Measurements from ENCODE around the gene HSFX2. TPM values are rescaled to one million over a fixed set of nuclear protein-coding genes. Genes with fewer than 3 reads are reported as not detected.
"Not testable (repeated sequence)": the region's sequence is repeated elsewhere in the genome, so short reads cannot be mapped to it uniquely, and the experiment has no call there.

Gene HSFX2
- total RNA-seq, 1 experiment from 2014 or later: not detected

GRCh38 chrX:149619662-149620061 is 24.5 kb upstream of the HSFX2 start:
- not testable (repeated sequence) for H3K4me1 ChIP-seq (replicated peaks); DNase-seq (ENCODE audit: low read depth in 1 of 2, low spot score in 2 of 2); H3K9me3 ChIP-seq (replicated peaks); H3K27me3 ChIP-seq (replicated peaks); H3K27ac ChIP-seq; H3K36me3 ChIP-seq; H3K4me3 ChIP-seq

GRCh38 chrX:149618871-149619270 is 23.8 kb upstream of the HSFX2 start:
- no peaks in the 10 kb centered on the region for H3K27me3 ChIP-seq (replicated peaks)
- H3K9me3 ChIP-seq (replicated peaks): no peaks in the 10 kb centered on the region
- no peak overlapping the region for H3K27ac ChIP-seq
- H3K4me3 ChIP-seq: no peak overlapping the region
- H3K4me1 ChIP-seq (replicated peaks): no peaks in the 10 kb centered on the region
- H3K36me3 ChIP-seq: no peaks in the 10 kb centered on the region
- no peak for DNase-seq (ENCODE audit: low read depth in 1 of 2, low spot score in 2 of 2)

- no peak overlapping the region for H3K4me3 ChIP-seq
- no peak overlapping the region for H3K27ac ChIP-seq
- no peak for DNase-seq (ENCODE audit: low read depth in 1 of 2, low spot score in 2 of 2)
- H3K36me3 ChIP-seq: peaks cover 3% of the 10 kb centered on the region; the same call in 1 of the 2 replicates
- no peaks in the 10 kb centered on the region for H3K4me1 ChIP-seq (replicated peaks)
- no peaks in the 10 kb centered on the region for H3K9me3 ChIP-seq (replicated peaks)
- no peaks in the 10 kb centered on the region for H3K27me3 ChIP-seq (replicated peaks)
These were observed 16.6 kb upstream of the HSFX2 start for GRCh38 chrX:149611623-149612175.

GRCh38 chrX:149610511-149610910 is 15.4 kb upstream of the HSFX2 start:
- peaks cover 3% of the 10 kb centered on the region; the same call in 1 of the 2 replicates for H3K4me1 ChIP-seq (replicated peaks)
- no peak overlapping the region for H3K4me3 ChIP-seq
- no peaks in the 10 kb centered on the region for H3K9me3 ChIP-seq (replicated peaks)
- H3K36me3 ChIP-seq: peaks cover 8% of the 10 kb centered on the region; the same call in 1 of the 2 replicates
- no peak overlapping the region for H3K27ac ChIP-seq
- no peak for DNase-seq (ENCODE audit: low read depth in 1 of 2, low spot score in 2 of 2)
- no peaks in the 10 kb centered on the region for H3K27me3 ChIP-seq (replicated peaks)

GRCh38 chrX:149607699-149608098 is 12.6 kb upstream of the HSFX2 start:
- peaks cover 3% of the 10 kb centered on the region; the same call in 1 of the 2 replicates for H3K4me1 ChIP-seq (replicated peaks)
- no peak overlapping the region for H3K27ac ChIP-seq
- peaks cover 8% of the 10 kb centered on the region; the same call in 1 of the 2 replicates for H3K36me3 ChIP-seq
- H3K27me3 ChIP-seq (replicated peaks): no peaks in the 10 kb centered on the region
- H3K9me3 ChIP-seq (replicated peaks): no peaks in the 10 kb centered on the region
- DNase-seq (ENCODE audit: low read depth in 1 of 2, low spot score in 2 of 2): no peak
- H3K4me3 ChIP-seq: no peak overlapping the region

- not testable (repeated sequence) for H3K27me3 ChIP-seq (replicated peaks); H3K4me1 ChIP-seq (replicated peaks); H3K4me3 ChIP-seq; DNase-seq (ENCODE audit: low read depth in 1 of 2, low spot score in 2 of 2); H3K9me3 ChIP-seq (replicated peaks); H3K36me3 ChIP-seq; H3K27ac ChIP-seq
These were observed 10.3 kb upstream of the HSFX2 start for GRCh38 chrX:149605248-149605885.

- H3K27me3 ChIP-seq (replicated peaks); H3K4me3 ChIP-seq; H3K27ac ChIP-seq; DNase-seq (ENCODE audit: low read depth in 1 of 2, low spot score in 2 of 2); H3K36me3 ChIP-seq; H3K9me3 ChIP-seq (replicated peaks); H3K4me1 ChIP-seq (replicated peaks): not testable (repeated sequence)
These were observed 3.5 kb upstream of the HSFX2 start for GRCh38 chrX:149598603-149599002.

GRCh38 chrX:149595943-149596342 is 829 bp upstream of the HSFX2 start:
- DNase-seq (ENCODE audit: low read depth in 1 of 2, low spot score in 2 of 2); H3K9me3 ChIP-seq (replicated peaks); H3K4me3 ChIP-seq; H3K27ac ChIP-seq; H3K27me3 ChIP-seq (replicated peaks); H3K4me1 ChIP-seq (replicated peaks); H3K36me3 ChIP-seq: not testable (repeated sequence)

- not testable (repeated sequence) for DNase-seq (ENCODE audit: low read depth in 1 of 2, low spot score in 2 of 2); H3K9me3 ChIP-seq (replicated peaks); H3K36me3 ChIP-seq; H3K4me3 ChIP-seq; H3K27me3 ChIP-seq (replicated peaks); H3K4me1 ChIP-seq (replicated peaks); H3K27ac ChIP-seq
These were observed 4.1 kb downstream of the HSFX2 start for GRCh38 chrX:149590993-149591392.

GRCh38 chrX:149587359-149587758 is 7.8 kb downstream of the HSFX2 start, which contains the start of gene MAGEA9B:
MAGEA9B (minus strand) TSS chrX:149587459; CDS start chrX:149583179, 4,280 bp downstream.
- not testable (repeated sequence) for DNase-seq (ENCODE audit: low read depth in 1 of 2, low spot score in 2 of 2); H3K9me3 ChIP-seq (replicated peaks); H3K4me1 ChIP-seq (replicated peaks); H3K36me3 ChIP-seq; H3K27me3 ChIP-seq (replicated peaks); H3K27ac ChIP-seq; H3K4me3 ChIP-seq

GRCh38 chrX:149585631-149586030 is 9.5 kb downstream of the HSFX2 start:
- not testable (repeated sequence) for H3K27me3 ChIP-seq (replicated peaks); H3K9me3 ChIP-seq (replicated peaks); H3K4me3 ChIP-seq; H3K4me1 ChIP-seq (replicated peaks); DNase-seq (ENCODE audit: low read depth in 1 of 2, low spot score in 2 of 2); H3K27ac ChIP-seq; H3K36me3 ChIP-seq

- not testable (repeated sequence) for H3K27me3 ChIP-seq (replicated peaks); H3K36me3 ChIP-seq; DNase-seq (ENCODE audit: low read depth in 1 of 2, low spot score in 2 of 2); H3K4me1 ChIP-seq (replicated peaks); H3K27ac ChIP-seq; H3K4me3 ChIP-seq; H3K9me3 ChIP-seq (replicated peaks)
These were observed 21.7 kb downstream of the HSFX2 start for GRCh38 chrX:149573456-149573855.

- Histone ChIP-seq H3K9me3 (replicated peaks) (no peaks in the 10 kb centered on the region), H3K27me3 (replicated peaks) (no peaks in the 10 kb centered on the region), H3K4me3 (no peak overlapping the region), H3K27ac (no peak overlapping the region), H3K4me1 (replicated peaks) (no peaks in the 10 kb centered on the region), H3K36me3 (no peaks in the 10 kb centered on the region)
- no peak for DNase-seq (ENCODE audit: low read depth in 1 of 2, low spot score in 2 of 2)
These were observed 22.4 kb downstream of the HSFX2 start for GRCh38 chrX:149572743-149573142.

GRCh38 chrX:149571770-149572169 is 23.3 kb downstream of the HSFX2 start:
- Histone ChIP-seq H3K27ac (no peak overlapping the region), H3K36me3 (no peaks in the 10 kb centered on the region), H3K27me3 (replicated peaks) (no peaks in the 10 kb centered on the region), H3K9me3 (replicated peaks) (no peaks in the 10 kb centered on the region), H3K4me3 (no peak overlapping the region), H3K4me1 (replicated peaks) (no peaks in the 10 kb centered on the region)
- DNase-seq (ENCODE audit: low read depth in 1 of 2, low spot score in 2 of 2): no peak

- H3K4me1 ChIP-seq (replicated peaks): no peaks in the 10 kb centered on the region
- H3K9me3 ChIP-seq (replicated peaks): no peaks in the 10 kb centered on the region
- H3K36me3 ChIP-seq: no peaks in the 10 kb centered on the region
- H3K27me3 ChIP-seq (replicated peaks): no peaks in the 10 kb centered on the region
- peak in 1 of 2 experiments; percentile 10 for DNase-seq (ENCODE audit: low read depth in 1 of 2, low spot score in 2 of 2)
- H3K4me3 ChIP-seq: no peak overlapping the region
- H3K27ac ChIP-seq: no peak overlapping the region
These were observed 24.4 kb downstream of the HSFX2 start for GRCh38 chrX:149570668-149571067.

All from SJSA1 (cell line).